ENCODE data around the gene WHRN. TPM values are rescaled to one million over a fixed set of nuclear protein-coding genes. Genes with fewer than 3 reads are reported as not detected.

WHRN gene
- total and polyA plus RNA-seq, 2 of the 8 experiments (the other 6 are each of a cell fraction or from before 2014, with no cell fraction given), result 4.4 to 7.7 TPM

DNA sequence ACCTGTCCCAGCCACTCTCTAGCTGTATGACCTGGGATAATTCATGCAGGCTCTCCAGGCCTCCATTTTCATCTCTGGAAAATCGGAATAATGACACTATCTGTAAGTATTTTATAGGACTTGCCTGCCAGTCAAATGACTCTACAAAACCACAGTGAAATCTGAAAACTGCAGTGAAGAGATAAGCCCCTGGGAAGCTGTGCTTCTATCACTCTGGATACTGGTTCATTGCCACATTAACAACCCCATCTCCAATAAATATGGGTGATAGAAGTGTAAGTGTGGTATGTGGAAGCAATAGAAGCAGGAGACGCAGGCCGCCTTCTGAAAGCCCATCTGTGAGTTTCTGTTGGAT, 31.8 kb downstream of the WHRN start:
- FAIRE-seq (no peak), DNase-seq (ENCODE audit: low read depth in 1 of 2, low spot score in 2 of 2) (no peak)
- Histone ChIP-seq H3K27me3 (replicated peaks in 1 of 4; ENCODE audit: control insufficient read depth in 3 of 4, extremely low read depth in 1 of 4, insufficient read depth in 3 of 4, low read length in 3 of 4) (no peaks in the 10 kb centered on the region), H3K27ac (ENCODE audit: low read depth, low read length) (no peak overlapping the region), H4K91ac (replicated peaks; ENCODE audit: insufficient read length, low read length) (no peak overlapping the region), H3K9ac (replicated peaks in 1 of 4; ENCODE audit: extremely low read depth in 1 of 4, low read depth in 3 of 4, low read length in 3 of 4) (no peak overlapping the region), H3K36me3 (ENCODE audit: control insufficient read depth in 2 of 4, insufficient read depth in 4 of 4, low read length in 3 of 4) (no peaks in the 10 kb centered on the region), H3K18ac (ENCODE audit: extremely low read depth, low read length) (no peak overlapping the region), H2BK120ac (replicated peaks; ENCODE audit: low read depth, low read length) (no peak overlapping the region), H3K23ac (ENCODE audit: insufficient read length) (no peak overlapping the region), H3K56ac (replicated peaks; ENCODE audit: insufficient read length, low read depth, low read length) (no peak overlapping the region), H3K4me1 (replicated peaks in 1 of 4; ENCODE audit: control insufficient read depth in 3 of 4, insufficient read depth in 4 of 4, low read length in 3 of 4) (peaks cover 0 to 2% (median 0%) of the 10 kb centered on the region in 4 experiments; a peak in 1 of 7 replicates), H3K14ac (ENCODE audit: insufficient read length) (no peak overlapping the region), H2BK5ac (ENCODE audit: low read depth, low read length) (no peak overlapping the region), H3K4me2 (ENCODE audit: insufficient read depth in 1 of 2, low read depth in 2 of 2, low read length in 2 of 2) (no peak overlapping the region), H4K5ac (ENCODE audit: insufficient read length, low read depth, low read length) (no peak overlapping the region), H3K4me3 (ENCODE audit: extremely low read depth in 1 of 4, insufficient read depth in 2 of 4, low read depth in 3 of 4, low read length in 4 of 4) (no peak overlapping the region), H3K79me1 (ENCODE audit: low read depth, low read length) (no peaks in the 10 kb centered on the region; the same call in 1 of the 2 replicates), H4K20me1 (replicated peaks in 1 of 2; ENCODE audit: control insufficient read depth in 1 of 2, insufficient read depth in 2 of 2, low read length in 2 of 2) (no peaks in the 10 kb centered on the region), H2AK5ac (ENCODE audit: low read depth, low read length) (no peak overlapping the region), H3K23me2 (ENCODE audit: low read depth, low read length) (no peaks in the 10 kb centered on the region), H3K4ac (replicated peaks; ENCODE audit: insufficient read length, low read depth, low read length) (no peak overlapping the region), H2BK12ac (ENCODE audit: low read depth, low read length) (no peak overlapping the region), H2AFZ (ENCODE audit: low read length) (no peak overlapping the region), H4K8ac (ENCODE audit: extremely low read depth, insufficient read depth, low read length) (no peak overlapping the region), H2BK20ac (ENCODE audit: low read length) (no peak overlapping the region), H3K79me2 (ENCODE audit: control insufficient read depth in 1 of 2, insufficient read depth in 2 of 2, low read length in 2 of 2) (no peaks in the 10 kb centered on the region), H3K9me3 (ENCODE audit: insufficient read depth in 2 of 2, low read depth in 1 of 2, low read length in 1 of 2) (no peaks in the 10 kb centered on the region; a peak in 1 of 4 replicates), H2BK15ac (ENCODE audit: low read length) (no peak overlapping the region)
- ChIA-PET CTCF (ENCODE audit: partially characterized antibody) (interaction anchor here (0.5 to 8.2 kb wide), 8 partner anchors 9 to 181 kb away, joined by 3 to 55 read pairs (median 4); no protein-coding TSS in a partner anchor), POLR2A (ENCODE audit: partially characterized antibody) (interaction anchor here (1.1 to 2.9 kb wide), 3 partner anchors 10 to 11 kb away, joined by 3 to 10 read pairs (median 4); no protein-coding TSS in a partner anchor)
- WGBS, 2 experiments (ENCODE audit: extremely low coverage in 1 of 2, insufficient coverage in 1 of 2, insufficient read length in 1 of 2, insufficient replicate concordance in 2 of 2, low coverage in 1 of 2, low lambda C conversion rate in 2 of 2, missing lambda C conversion rate in 1 of 2), result 90% methylated on average over 3 of the region's 3 CpGs; no CpG with 5 or more reads in 1 of the 2 experiments
- TF ChIP-seq RNF2 (IDR thresholded peaks at IDR 0.05; ENCODE audit: borderline replicate concordance, low read depth, low read length, missing control alignments, poor library complexity, severe bottlenecking) (no peak), GABPA (IDR thresholded peaks at IDR 0.05; ENCODE audit: borderline replicate concordance, insufficient read depth, low read length) (no peak), SP2 (IDR thresholded peaks at IDR 0.05; ENCODE audit: low read length) (no peak), CEBPB (IDR thresholded peaks at IDR 0.05; ENCODE audit: low read depth, low read length) (no peak), TAF7 (optimal IDR thresholded peaks at IDR 0.05; ENCODE audit: borderline replicate concordance, low read depth, low read length) (no peak), POLR2AphosphoS5 (IDR thresholded peaks at IDR 0.05; ENCODE audit: low read depth, low read length) (no peak), SIRT6 (IDR thresholded peaks at IDR 0.05; ENCODE audit: low read length) (no peak), KDM5A (IDR thresholded peaks at IDR 0.05; ENCODE audit: low read length) (no peak), HDAC2 (IDR thresholded peaks at IDR 0.05; ENCODE audit: borderline replicate concordance in 1 of 2, low read depth in 2 of 2, low read length in 2 of 2) (no peak), RBBP5 (IDR thresholded peaks at IDR 0.05; ENCODE audit: borderline replicate concordance, low read depth, low read length) (no peak)
- TF ChIP-seq, protein P1, sequence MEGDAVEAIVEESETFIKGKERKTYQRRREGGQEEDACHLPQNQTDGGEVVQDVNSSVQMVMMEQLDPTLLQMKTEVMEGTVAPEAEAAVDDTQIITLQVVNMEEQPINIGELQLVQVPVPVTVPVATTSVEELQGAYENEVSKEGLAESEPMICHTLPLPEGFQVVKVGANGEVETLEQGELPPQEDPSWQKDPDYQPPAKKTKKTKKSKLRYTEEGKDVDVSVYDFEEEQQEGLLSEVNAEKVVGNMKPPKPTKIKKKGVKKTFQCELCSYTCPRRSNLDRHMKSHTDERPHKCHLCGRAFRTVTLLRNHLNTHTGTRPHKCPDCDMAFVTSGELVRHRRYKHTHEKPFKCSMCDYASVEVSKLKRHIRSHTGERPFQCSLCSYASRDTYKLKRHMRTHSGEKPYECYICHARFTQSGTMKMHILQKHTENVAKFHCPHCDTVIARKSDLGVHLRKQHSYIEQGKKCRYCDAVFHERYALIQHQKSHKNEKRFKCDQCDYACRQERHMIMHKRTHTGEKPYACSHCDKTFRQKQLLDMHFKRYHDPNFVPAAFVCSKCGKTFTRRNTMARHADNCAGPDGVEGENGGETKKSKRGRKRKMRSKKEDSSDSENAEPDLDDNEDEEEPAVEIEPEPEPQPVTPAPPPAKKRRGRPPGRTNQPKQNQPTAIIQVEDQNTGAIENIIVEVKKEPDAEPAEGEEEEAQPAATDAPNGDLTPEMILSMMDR (IDR thresholded peaks at IDR 0.05; ENCODE audit: control extremely low read depth in 1 of 3, insufficient read depth in 1 of 3, low read depth in 1 of 3, low read length in 3 of 3), result no peak

Data from H1 (cell line).